HL-60 (cell line): ENCODE measurements around the gene FTCD.
"Not testable (repeated sequence)": the region's sequence is repeated elsewhere in the genome, so short reads cannot be mapped to it uniquely, and the experiment has no call there.

Experiments used
- DNase-seq, 2 experiments: peaks; one replicate each; pipeline ENCODE4 v3.0.0-alpha.2; 2010 to 2020; ENCODE audit warnings: low read depth in 1 of 2, low spot score in 1 of 2
- H3K27ac ChIP-seq: fragments of 250-450 bp; sonication (Bioruptor Pico); replicated peaks from 2 replicates; pipeline ENCODE4 v1.5.1; 2020; ENCODE audit warnings: mild to moderate bottlenecking, moderate library complexity
- H3K27me3 ChIP-seq: fragments of 250-450 bp; sonication (Bioruptor Pico); 2 replicates; pipeline ENCODE4 v1.5.1; 2021; ENCODE audit warnings: mild to moderate bottlenecking, moderate library complexity; ENCODE audit not compliant: insufficient read depth, poor library complexity, severe bottlenecking
- H3K4me3 ChIP-seq: replicated peaks from 2 replicates; pipeline ENCODE4 v1.5.1; 2011; ENCODE audit warnings: mild to moderate bottlenecking, control low read depth, low read length; ENCODE audit not compliant: insufficient read depth
- GABPA ChIP-seq: IDR thresholded peaks from 2 replicates; pipeline ENCODE4 v1.6.1; 2012; ENCODE audit warnings: low read depth
- POLR2AphosphoS5 ChIP-seq: IDR thresholded peaks from 2 replicates; pipeline ENCODE4 v1.6.1; 2012; ENCODE audit warnings: low read depth
- SPI1 ChIP-seq: IDR thresholded peaks from 2 replicates; pipeline ENCODE4 v1.6.1; 2012; ENCODE audit warnings: low read depth, mild to moderate bottlenecking, borderline replicate concordance
- TF ChIP-seq, protein P1 (sequence below): IDR thresholded peaks from one replicate; pipeline ENCODE4 v1.5.1; 2011; ENCODE audit warnings: low read length, control low read depth, inconsistent platforms; ENCODE audit not compliant: insufficient read depth
- TF ChIP-seq, protein P2 (sequence below): IDR thresholded peaks from 2 replicates; pipeline ENCODE4 v1.6.1; 2012; ENCODE audit warnings: low read depth; ENCODE audit not compliant: insufficient replicate concordance

The FTCD gene

DNA sequence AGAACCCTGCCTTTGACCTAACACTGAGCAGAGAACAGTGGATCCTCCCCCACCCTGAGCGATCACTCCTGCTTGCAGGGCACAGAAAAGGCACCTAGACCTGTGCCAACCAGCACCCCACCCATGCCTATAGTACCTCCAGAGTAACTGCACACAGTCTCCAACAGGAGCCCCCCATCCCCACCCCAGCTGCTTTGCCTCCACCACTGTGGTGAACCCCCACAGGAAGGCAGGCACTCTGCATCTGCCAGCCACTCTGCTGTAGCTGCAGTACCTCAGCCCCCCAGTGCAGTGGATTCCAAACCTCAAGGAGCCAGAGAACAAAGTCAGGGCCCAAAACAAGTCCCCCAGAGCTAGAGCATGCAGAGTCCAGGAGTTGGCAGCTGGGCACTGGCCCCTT is 18.2 kb upstream of the FTCD start:
- Histone ChIP-seq H3K4me3 (no peak overlapping the region), H3K27ac (no peak overlapping the region), H3K27me3 (no peaks in the 10 kb centered on the region)
- TF ChIP-seq POLR2AphosphoS5, result no peak
- TF ChIP-seq SPI1, result no peak
- TF ChIP-seq, protein P1, sequence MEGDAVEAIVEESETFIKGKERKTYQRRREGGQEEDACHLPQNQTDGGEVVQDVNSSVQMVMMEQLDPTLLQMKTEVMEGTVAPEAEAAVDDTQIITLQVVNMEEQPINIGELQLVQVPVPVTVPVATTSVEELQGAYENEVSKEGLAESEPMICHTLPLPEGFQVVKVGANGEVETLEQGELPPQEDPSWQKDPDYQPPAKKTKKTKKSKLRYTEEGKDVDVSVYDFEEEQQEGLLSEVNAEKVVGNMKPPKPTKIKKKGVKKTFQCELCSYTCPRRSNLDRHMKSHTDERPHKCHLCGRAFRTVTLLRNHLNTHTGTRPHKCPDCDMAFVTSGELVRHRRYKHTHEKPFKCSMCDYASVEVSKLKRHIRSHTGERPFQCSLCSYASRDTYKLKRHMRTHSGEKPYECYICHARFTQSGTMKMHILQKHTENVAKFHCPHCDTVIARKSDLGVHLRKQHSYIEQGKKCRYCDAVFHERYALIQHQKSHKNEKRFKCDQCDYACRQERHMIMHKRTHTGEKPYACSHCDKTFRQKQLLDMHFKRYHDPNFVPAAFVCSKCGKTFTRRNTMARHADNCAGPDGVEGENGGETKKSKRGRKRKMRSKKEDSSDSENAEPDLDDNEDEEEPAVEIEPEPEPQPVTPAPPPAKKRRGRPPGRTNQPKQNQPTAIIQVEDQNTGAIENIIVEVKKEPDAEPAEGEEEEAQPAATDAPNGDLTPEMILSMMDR, result no peak
- TF ChIP-seq, protein P2, sequence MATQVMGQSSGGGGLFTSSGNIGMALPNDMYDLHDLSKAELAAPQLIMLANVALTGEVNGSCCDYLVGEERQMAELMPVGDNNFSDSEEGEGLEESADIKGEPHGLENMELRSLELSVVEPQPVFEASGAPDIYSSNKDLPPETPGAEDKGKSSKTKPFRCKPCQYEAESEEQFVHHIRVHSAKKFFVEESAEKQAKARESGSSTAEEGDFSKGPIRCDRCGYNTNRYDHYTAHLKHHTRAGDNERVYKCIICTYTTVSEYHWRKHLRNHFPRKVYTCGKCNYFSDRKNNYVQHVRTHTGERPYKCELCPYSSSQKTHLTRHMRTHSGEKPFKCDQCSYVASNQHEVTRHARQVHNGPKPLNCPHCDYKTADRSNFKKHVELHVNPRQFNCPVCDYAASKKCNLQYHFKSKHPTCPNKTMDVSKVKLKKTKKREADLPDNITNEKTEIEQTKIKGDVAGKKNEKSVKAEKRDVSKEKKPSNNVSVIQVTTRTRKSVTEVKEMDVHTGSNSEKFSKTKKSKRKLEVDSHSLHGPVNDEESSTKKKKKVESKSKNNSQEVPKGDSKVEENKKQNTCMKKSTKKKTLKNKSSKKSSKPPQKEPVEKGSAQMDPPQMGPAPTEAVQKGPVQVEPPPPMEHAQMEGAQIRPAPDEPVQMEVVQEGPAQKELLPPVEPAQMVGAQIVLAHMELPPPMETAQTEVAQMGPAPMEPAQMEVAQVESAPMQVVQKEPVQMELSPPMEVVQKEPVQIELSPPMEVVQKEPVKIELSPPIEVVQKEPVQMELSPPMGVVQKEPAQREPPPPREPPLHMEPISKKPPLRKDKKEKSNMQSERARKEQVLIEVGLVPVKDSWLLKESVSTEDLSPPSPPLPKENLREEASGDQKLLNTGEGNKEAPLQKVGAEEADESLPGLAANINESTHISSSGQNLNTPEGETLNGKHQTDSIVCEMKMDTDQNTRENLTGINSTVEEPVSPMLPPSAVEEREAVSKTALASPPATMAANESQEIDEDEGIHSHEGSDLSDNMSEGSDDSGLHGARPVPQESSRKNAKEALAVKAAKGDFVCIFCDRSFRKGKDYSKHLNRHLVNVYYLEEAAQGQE, result no peak
- no peak for TF ChIP-seq GABPA
- DNase-seq, result no peak

DNA sequence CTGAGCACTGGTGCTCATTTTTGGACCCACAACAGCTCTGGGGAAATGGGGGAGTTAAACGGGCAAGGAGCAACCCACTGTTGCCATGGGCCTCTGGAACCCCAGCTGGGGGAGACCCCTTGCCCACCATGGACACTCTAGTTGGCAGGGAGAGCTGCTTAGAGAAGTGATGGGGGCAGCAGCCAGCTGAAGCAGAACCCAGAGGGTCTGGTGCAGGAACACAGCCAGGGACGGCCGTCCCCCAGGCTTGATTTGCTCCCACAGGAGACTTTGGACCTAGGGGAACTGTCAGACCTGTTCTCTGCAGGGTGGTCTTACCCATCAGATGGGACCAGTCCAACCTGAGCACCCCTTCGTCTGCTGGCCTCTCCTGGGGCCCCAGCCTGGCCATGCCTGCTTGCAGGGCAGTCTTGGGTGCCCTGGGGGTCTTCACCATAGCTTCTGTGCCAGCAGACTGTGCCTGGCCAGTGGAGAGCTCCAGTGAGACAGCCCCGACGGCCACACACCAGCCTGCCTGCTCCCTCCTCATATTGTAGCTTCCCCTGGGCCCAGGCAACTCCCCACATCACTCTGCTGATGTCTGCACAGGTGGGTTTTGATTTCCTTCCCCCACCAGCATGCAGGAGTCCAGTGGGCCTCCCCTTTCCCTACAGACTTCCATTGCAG is 17.6 kb upstream of the FTCD start:
- TF ChIP-seq GABPA (no peak), SPI1 (no peak)
- H3K4me3 ChIP-seq, result no peak overlapping the region
- no peak overlapping the region for H3K27ac ChIP-seq
- no peak for DNase-seq
- no peaks in the 10 kb centered on the region for H3K27me3 ChIP-seq

DNA sequence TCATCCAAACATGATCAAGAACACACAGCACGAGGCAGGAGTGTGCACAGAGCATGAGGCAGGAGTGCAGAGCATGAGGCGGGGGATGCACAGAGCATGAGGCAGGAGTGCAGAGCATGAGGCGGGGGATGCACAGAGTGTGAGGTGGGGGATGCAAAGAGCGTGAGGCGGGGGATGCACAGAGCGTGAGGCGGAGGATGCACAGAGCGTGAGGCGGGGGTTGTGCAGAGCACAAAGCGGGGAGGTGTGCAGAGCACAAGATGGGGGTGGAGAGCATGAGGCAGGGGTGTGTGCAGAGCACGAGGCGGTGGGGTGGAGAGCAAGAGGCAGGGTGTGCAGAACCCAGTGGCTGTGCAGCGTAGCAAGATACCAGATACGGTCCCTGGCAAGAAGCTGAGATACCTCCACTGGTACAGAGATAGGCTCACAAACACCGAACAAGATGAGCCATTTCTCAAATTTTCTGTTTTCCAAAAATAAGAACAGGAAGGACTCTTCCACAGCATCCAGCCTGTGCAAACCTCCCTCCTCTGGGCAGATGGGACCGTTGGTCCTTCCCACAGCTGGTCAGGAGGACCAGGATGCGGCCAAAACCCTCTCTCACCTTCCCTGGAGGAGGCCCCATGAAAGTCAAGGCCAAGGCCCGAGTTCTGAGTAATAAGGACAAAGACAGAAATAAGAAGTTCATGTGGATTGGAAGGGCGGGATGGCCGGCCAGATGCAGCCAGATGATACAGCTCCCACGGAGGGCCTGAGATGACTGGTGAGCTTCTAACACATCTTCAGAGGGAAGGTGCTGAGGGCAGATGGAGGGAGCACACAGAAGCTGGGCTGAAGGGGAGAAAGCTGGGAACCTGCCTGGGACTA is 16.9 kb upstream of the FTCD start:
- DNase-seq, result no peak
- H3K27ac ChIP-seq, result no peak overlapping the region
- H3K4me3 ChIP-seq, result no peak overlapping the region
- TF ChIP-seq POLR2AphosphoS5, result no peak
- TF ChIP-seq GABPA, result no peak
- TF ChIP-seq, protein P1, result no peak
- no peaks in the 10 kb centered on the region for H3K27me3 ChIP-seq

DNA sequence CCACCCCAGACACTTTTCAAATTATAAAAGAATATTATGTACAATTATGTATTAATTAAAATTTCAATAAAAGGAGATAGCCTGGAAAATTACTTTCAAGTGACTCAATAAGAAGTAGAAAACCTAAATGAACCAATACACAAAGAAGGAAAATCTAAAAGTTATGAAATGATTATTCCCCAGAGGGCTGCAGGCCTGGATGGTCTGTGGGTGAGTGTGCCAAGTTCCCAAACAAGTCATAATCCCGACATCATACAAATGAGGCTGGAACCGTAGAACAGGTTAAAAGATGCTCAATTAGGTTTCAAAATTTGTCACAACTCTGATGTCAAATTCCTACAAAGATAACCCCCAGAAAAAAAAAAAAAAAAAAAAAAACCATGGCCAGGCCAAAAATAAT is 16.2 kb upstream of the FTCD start:
- Histone ChIP-seq H3K27me3 (no peaks in the 10 kb centered on the region), H3K4me3 (no peak overlapping the region), H3K27ac (no peak overlapping the region)
- DNase-seq, result no peak
- TF ChIP-seq, protein P1, result no peak
- TF ChIP-seq, protein P2, result no peak
- no peak for TF ChIP-seq POLR2AphosphoS5
- TF ChIP-seq SPI1, result no peak
- no peak for TF ChIP-seq GABPA

DNA sequence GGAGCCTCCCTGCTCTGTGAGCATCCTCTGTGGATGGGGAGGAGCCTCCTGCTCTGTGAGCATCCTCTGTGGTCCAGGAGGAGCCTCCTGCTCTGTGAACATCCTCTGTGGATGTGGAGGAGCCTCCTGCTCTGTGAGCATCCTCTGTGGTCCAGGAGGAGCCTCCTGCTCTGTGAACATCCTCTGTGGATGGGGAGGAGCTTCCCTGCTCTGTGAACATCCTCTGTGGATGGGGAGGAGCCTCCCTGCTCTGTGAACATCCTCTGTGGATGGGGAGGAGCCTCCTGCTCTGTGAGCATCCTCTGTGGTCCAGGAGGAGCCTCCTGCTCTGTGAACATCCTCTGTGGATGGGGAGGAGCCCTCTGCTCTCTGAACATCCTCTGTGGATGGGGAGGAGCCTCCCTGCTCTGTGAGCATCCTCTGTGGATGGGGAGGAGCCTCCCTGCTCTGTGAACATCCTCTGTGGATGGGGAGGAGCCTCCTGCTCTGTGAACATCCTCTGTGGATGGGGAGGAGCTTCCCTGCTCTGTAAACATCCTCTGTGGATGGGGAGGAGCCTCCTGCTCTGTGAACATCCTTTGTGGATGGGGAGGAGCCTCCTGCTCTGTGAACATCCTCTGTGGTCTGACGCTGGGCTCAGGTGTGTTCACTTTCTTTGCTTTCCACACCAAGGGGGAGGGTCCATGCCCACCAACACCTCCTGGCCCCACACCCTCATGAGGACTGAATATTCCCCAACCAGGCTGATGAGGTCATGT is 15.2 kb upstream of the FTCD start:
- not testable (repeated sequence) for H3K27me3 ChIP-seq, H3K27ac ChIP-seq, DNase-seq, H3K4me3 ChIP-seq
